ENCODE results near the gene KDM5C. TPM values are rescaled to one million over a fixed set of nuclear protein-coding genes. Genes with fewer than 3 reads are reported as not detected.

Gene KDM5C
- total and polyA plus RNA-seq, 2 of the 8 experiments (the other 6 are each of a cell fraction or from before 2014, with no cell fraction given) = 42.4 to 82.2 TPM

GRCh38 chrX:53155512-53156206, 69.3 kb downstream of the KDM5C start (continued):
- TF ChIP-seq POLR2AphosphoS5 (IDR thresholded peaks at IDR 0.05; ENCODE audit: low read depth, low read length) = no peak
- no peak for TF ChIP-seq SAP30 (IDR thresholded peaks at IDR 0.05; ENCODE audit: insufficient read depth, insufficient replicate concordance, low read length)

Measured in H1 (cell line).